Inferior parietal cortex (tissue), 1 donor: ENCODE measurements around the gene CYB5A.

Experiments
- DNase-seq: peaks from one replicate; pipeline ENCODE4 v3.0.0-alpha.2; 2016; ENCODE audit errors: extremely low spot score

The CYB5A gene

DNA sequence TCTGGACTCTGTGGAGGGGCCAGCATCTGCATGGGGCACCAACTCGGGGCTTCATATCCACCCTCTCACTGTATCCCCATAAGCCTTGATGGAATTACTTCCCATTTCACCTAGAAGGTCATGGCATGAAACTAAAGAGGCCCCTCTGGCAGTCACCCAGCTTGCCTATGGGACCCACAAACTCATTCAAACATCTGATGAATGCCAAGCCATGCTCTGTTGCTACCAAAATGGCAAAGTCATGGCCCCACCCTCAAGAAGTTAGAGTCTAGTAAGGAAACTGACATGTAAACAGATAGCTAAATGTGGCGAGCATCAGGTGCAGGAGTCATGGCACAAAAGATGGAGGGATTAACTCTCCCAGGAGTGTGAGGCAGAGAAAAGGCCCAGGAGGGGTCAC, 14.5 kb downstream of the CYB5A start:
- no peak for DNase-seq

- no peak for DNase-seq
These were observed 15.2 kb downstream of the CYB5A start for GRCh38 chr18:74276609-74277008.

DNA sequence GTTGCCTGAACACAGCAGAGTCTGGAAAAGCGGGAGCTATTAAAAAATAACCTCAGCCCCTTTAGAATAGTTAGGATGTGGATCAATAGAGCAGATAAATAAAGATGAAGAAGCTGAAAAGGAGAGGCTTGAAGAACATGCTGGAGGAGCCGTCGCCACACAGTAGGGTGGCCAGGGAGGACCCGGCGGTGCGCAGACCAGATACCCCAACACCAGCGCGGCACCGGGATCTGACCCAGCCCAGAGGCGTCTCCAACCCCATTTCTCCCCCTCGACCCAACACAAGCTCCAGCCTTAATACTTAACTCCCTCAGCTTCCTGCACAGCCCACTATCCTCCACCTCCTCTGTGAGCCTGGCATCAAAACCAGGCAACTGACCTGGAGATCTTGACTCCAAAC, 16.0 kb downstream of the CYB5A start:
- no peak for DNase-seq

- DNase-seq: no peak
These were observed 17.1 kb downstream of the CYB5A start for GRCh38 chr18:74274700-74275099.

- no peak for DNase-seq
These were observed 18.4 kb downstream of the CYB5A start for GRCh38 chr18:74273394-74273793.

DNA sequence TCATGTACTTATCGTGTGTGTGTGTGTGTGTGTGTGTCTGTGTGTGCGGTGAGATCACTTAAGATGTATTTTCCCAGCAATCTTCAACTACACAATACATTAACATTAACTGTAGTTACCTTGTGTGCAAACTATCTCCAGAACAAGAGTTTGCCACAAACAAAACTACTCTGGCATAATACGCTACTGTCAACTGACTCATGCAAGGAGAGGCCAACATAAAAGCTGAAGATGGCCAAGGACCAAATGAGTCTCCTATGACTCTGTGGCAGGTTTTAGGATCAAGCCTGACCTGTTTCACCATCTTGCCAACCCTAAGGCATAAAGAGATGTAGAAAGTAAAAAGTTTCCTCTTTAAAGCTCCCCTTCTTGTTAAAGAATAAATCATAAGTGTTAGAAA, 20.1 kb downstream of the CYB5A start:
- no peak for DNase-seq

GRCh38 chr18:74268933-74269620, 22.7 kb downstream of the CYB5A start:
- no peak for DNase-seq

DNA sequence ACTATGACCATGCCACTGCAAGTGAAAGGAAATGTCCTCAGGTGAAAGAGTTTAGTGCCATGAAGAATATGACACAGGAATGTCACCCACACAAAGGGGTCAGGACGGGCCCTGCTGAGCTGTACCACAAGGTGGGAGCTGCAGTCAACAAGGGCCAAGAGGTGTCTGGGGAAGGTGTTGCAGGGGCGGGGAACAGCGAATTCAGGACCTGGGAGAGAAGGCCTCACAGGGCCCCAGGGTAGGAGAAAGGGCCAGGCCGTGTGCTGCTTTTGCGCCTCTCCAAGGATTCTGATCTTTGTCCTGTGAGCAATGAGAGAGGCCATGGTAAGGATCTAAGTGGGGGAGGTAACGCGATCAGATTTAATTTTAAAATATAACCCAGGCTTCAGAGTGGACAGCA, 23.6 kb downstream of the CYB5A start:
- no peak for DNase-seq

DNA sequence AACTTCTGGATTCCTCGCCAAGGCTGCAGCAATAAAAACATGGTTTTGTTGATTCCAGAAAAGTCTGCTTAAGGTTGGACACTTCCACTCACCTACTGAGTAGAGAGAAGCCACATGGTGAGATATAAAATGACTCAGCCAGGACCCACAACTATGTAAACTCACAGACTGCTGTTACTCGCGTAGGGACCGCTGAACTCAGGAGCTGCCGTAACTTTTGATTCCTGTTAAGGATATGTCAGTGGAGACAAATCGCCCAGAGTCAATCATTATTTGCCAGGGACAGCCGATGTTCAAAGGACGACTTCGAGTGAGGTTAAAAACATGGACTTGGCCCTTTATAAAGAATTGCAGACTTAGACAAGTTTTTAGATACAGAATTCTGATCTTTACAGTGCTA, 25.6 kb downstream of the CYB5A start:
- DNase-seq: no peak

DNA sequence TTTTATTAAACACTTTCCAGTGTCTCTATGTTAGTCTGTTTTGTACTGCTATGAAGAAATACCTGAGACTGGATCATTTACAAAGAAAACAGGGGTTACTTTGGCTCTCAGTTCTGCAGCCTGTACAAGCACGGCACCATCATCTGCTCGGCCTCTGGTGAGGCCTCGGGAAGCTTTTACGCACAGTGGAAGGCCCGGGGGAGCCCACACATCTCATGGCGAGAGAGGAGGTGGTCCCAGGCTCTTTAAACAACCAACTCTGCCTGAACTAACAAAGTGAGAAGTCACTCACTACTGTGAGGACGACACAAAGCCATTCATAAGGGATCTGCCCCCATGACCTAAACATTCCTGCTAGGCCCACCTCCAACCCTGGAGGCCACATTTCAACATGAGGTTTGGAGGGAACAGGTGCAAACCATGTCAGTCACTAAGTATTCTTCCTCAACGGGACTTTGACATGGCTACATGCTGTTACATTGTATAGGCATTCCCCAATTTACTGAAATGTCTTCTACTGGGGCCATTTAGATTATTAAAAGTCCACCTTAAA, 26.1 kb downstream of the CYB5A start:
- DNase-seq: no peak

- DNase-seq: no peak
These were observed 27.3 kb downstream of the CYB5A start for GRCh38 chr18:74264303-74265020.

DNA sequence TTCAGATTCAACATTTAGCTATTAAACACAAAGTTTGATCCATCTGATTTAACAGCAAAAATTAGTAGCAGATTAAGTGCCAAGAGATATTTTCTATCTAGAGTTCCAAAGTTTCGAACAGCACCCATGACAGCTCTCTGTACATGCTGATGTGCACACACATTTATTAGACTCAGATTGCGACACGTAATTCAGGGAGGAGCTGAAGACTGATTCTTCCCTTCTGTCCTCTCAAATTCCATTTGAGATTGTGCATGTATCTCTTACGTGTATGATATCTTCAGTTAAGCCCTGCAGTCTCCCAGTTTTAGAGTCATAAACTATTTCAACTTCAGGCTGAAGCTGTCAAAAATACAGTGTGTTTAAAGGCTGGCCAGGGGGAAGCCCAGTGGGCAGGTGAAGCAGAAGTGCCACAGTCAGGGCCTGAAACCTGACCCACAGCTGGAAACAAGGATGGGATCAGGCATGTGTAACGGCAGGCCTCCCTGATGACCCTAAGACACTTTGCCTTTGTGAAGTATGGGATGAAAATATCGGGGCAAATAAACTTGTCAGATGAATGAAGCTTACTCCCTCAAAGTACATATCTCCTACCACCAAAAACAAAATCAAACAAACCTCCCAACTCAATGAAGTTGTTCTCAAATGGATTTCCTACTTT, 30.6 kb downstream of the CYB5A start:
- no peak for DNase-seq

GRCh38 chr18:74259347-74259746, 32.4 kb downstream of the CYB5A start:
- no peak for DNase-seq

DNA sequence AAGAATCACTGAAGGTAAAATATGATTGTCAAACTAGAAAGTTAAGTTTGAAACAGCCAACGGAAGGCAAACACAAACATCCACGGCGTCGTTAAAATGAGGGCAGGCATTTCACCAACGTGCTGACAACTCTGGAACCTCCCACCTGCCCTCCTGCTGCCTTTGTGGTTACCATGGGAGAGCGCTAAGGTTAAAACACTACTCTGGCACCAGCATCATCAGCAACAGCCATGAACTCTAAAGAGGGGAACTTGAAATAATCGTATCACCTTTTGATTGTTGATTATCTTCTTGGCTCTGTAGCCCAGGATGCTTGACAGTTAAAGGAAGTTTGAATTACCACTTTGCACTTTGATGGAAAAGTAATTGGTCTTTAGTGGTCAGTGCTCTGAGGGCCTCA, 34.7 kb downstream of the CYB5A start:
- no peak for DNase-seq

GRCh38 chr18:74256190-74256589, 35.6 kb downstream of the CYB5A start:
- no peak for DNase-seq

DNA sequence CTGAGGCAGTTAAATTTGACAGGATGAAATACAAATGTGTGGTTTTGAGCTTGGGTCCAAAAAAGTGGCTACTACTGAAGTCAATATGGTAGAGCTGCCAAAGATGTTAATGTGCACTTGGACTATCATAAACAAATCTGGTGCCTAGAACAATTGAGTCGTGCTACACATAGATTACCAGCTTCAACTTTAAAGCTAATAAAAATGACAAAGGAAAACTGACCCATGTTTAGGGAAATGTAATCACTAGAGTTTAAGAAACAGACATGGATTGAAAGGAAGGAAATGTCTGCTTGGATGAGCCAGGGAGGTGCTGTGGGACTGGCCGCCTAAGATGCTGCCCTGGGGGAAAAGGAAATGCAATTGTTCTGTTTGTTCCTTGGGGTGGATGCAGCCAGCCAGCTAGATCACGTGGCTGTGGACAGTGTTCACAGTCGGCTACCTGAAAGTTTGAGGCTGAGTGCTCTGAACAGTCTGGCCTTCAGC, 36.6 kb downstream of the CYB5A start:
- DNase-seq: no peak

- DNase-seq: no peak
These were observed 39.7 kb downstream of the CYB5A start for GRCh38 chr18:74252039-74252395.

- DNase-seq: no peak
These were observed 40.3 kb downstream of the CYB5A start for GRCh38 chr18:74251297-74252038.

DNA sequence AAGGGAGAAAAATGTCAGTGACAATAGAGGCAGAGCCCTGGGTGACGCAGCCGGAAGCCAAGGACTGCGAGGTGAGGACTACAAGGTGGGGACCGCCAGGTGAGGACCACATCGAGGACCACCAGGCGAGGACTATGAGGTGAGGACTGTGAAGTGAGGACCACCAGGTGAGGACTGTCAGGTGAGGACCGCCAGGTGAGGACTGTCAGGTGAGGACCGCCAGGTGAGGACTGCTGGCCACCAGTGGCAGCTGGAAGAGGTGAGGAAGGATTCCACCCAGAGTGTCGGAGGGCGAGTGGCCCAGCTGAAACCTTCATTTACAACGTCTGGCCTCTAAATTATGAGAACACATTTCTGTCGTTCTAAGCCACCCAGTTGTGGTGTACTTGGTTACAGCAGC, 41.6 kb downstream of the CYB5A start:
- DNase-seq: no peak

GRCh38 chr18:74249181-74249968, 42.4 kb downstream of the CYB5A start:
- DNase-seq: no peak

DNA sequence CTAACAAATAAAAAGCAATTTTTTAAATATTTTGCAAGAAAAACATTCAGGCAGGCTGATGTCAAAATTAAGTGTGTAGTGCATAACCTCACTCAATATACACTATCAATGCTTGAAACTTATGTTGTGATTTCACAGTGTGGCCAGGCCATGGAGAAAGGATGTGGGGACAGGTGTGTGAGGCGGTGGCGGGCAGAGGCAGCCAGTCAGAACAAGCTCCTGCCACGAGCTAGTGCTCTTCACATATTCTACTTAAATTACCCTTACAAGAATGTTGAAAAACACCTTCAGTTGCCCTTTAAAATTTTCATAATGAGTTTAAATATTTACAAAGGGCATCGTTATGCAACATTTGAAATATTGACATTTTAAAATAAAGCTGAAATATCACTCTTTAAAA, 43.2 kb downstream of the CYB5A start:
- DNase-seq: no peak
